A549 (cell line): ENCODE results near the gene MPST.

Experiments used
- CBX2 ChIP-seq: fragments of 200-600 bp; sonication (generic); IDR thresholded peaks from 2 replicates; pipeline ENCODE4 v1.6.1; 2016; ENCODE audit warnings: low read depth, mild to moderate bottlenecking, borderline replicate concordance
- CTCF ChIP-seq: fragments of >200 bp; sonication (Bioruptor Twin); formaldehyde crosslinking; IDR thresholded peaks from 3 replicates; pipeline ENCODE4 v1.5.1; 2016
- EP300 ChIP-seq, 2 experiments: fragments of >200 bp; sonication (Bioruptor Twin); formaldehyde crosslinking; IDR thresholded peaks; 2 replicates in 1 of 2; 3 replicates in 1 of 2; pipeline ENCODE4 v1.6.1; 2016 to 2017
- ESRRA ChIP-seq: fragments of 150-350 bp; IDR thresholded peaks from 2 replicates; pipeline ENCODE4 v1.6.1; 2014; ENCODE audit warnings: mild to moderate bottlenecking, low read length, borderline replicate concordance
- HOXA7 ChIP-seq: fragments of 250-450 bp; sonication (Bioruptor Pico); IDR thresholded peaks from 2 replicates; pipeline ENCODE4 v1.5.0; 2020; ENCODE audit warnings: mild to moderate bottlenecking, moderate library complexity
- MYC ChIP-seq: IDR thresholded peaks from 2 replicates; pipeline ENCODE4 v1.6.1; 2012; ENCODE audit warnings: mild to moderate bottlenecking, inconsistent platforms, low read length, improper control_type of control experiment, borderline replicate concordance
- NFE2L2 ChIP-seq: fragments of 150-350 bp; conservative IDR thresholded peaks from 2 replicates; pipeline ENCODE4 v1.6.1; 2014; ENCODE audit warnings: low read length
- NR3C1 ChIP-seq: fragments of >200 bp; sonication (Bioruptor Twin); formaldehyde crosslinking; IDR thresholded peaks from 3 replicates; pipeline ENCODE4 v1.6.1; 2017
- POLR2A ChIP-seq: IDR thresholded peaks from 2 replicates; pipeline ENCODE4 v1.6.1; 2012; ENCODE audit warnings: mild to moderate bottlenecking, low read length
- USF2 ChIP-seq: fragments of 450-650 bp; IDR thresholded peaks from 2 replicates; pipeline ENCODE4 v1.6.1; 2014; ENCODE audit warnings: antibody characterized with exemption
- ZNF302 ChIP-seq: fragments of 250-450 bp; sonication (Bioruptor Pico); IDR thresholded peaks from 2 replicates; pipeline ENCODE4 v1.9.0; 2021; ENCODE audit warnings: inconsistent platforms, mild to moderate bottlenecking, moderate library complexity
- TF ChIP-seq, protein P1 (sequence below): fragments of 250-450 bp; sonication (Bioruptor Pico); IDR thresholded peaks from 2 replicates; pipeline ENCODE4 v1.5.0; 2021; ENCODE audit warnings: mild to moderate bottlenecking, moderate library complexity, borderline replicate concordance

GRCh38 chr22:37033605-37034430 lies 14.3 kb downstream of the MPST start:
- TF ChIP-seq ZNF302 (CRISPR knock-in tag): no peak
- no peak for TF ChIP-seq EP300 (IDR thresholded peaks at IDR 0.05)
- no peak for TF ChIP-seq CTCF
- no peak for TF ChIP-seq NR3C1
- no peak for TF ChIP-seq MYC
- no peak for TF ChIP-seq POLR2A
- no peak for TF ChIP-seq NFE2L2
- no peak for TF ChIP-seq ESRRA
- TF ChIP-seq, protein P1, sequence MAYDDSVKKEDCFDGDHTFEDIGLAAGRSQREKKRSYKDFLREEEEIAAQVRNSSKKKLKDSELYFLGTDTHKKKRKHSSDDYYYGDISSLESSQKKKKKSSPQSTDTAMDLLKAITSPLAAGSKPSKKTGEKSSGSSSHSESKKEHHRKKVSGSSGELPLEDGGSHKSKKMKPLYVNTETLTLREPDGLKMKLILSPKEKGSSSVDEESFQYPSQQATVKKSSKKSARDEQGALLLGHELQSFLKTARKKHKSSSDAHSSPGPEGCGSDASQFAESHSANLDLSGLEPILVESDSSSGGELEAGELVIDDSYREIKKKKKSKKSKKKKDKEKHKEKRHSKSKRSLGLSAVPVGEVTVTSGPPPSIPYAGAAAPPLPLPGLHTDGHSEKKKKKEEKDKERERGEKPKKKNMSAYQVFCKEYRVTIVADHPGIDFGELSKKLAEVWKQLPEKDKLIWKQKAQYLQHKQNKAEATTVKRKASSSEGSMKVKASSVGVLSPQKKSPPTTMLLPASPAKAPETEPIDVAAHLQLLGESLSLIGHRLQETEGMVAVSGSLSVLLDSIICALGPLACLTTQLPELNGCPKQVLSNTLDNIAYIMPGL (CRISPR knock-in tag): no peak
- TF ChIP-seq HOXA7 (CRISPR knock-in tag): no peak
- no peak for TF ChIP-seq CBX2
- TF ChIP-seq USF2: no peak
